AG04449 (cell line): ENCODE results near the gene SLC4A3.

ENCODE experiments used
- CTCF ChIA-PET: fragments of 350-600 bp; formaldehyde crosslinking; extraction: SDS; loops from one replicate; lab custom pipeline; 2021; ENCODE audit warnings: antibody characterized with exemption; lab: Yijun Ruan, JAX
- POLR2A ChIA-PET: fragments of 400-600, 350-600 bp; formaldehyde crosslinking; extraction: SDS; loops from one replicate; lab custom pipeline; 2020; ENCODE audit warnings: antibody characterized with exemption, inconsistent platforms; lab: Yijun Ruan, JAX
- DNase-seq: peaks from one replicate; pipeline ENCODE4 v3.0.0-alpha.2; 2010; ENCODE audit warnings: low read depth, low spot score
- H3K4me3 ChIP-seq: 2 replicates; pipeline ENCODE4 v1.5.1; 2011; ENCODE audit warnings: low read depth, mild to moderate bottlenecking, control low read depth, low read length
- TF ChIP-seq, protein P1 (sequence below): IDR thresholded peaks from one replicate; pipeline ENCODE4 v1.5.1; 2011; ENCODE audit warnings: mild to moderate bottlenecking, moderate library complexity, low read length, control low read depth, inconsistent platforms; ENCODE audit not compliant: insufficient read depth; ENCODE audit errors: missing control alignments

SLC4A3 gene

DNA sequence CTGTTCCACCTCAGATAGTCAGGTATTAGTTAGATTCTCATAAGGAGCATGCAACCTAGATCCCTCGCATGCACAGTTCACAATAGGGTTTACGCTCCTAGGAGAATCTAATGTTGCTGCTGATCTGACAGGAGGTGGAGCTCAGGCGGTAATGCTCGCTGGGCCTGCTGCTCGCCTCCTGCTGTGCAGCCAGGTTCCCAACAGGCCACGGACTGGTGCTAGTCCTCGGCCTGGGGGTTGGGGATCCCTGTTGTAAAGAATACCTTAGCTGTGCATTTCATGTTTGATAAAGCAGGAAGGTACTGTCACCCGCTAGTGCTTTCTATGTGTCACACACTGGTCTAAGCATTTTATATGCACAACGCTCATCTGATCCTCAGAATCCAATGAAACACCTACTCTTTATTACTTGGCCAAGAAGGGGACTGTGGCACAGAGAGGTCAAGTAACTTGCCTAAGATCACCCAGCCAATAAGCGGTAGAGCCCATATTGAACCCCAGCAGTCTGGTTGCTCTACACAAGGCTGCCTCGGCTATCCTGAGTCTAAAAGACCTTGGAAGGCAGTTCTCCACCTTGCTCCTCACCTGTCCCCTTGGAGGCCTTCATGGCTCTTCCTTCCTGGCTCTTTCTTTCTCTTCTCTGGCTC is 35.8 kb downstream of the SLC4A3 start:
- DNase-seq = no peak
- no peak overlapping the region for H3K4me3 ChIP-seq
- POLR2A ChIA-PET = no interaction called here
- TF ChIP-seq, protein P1, sequence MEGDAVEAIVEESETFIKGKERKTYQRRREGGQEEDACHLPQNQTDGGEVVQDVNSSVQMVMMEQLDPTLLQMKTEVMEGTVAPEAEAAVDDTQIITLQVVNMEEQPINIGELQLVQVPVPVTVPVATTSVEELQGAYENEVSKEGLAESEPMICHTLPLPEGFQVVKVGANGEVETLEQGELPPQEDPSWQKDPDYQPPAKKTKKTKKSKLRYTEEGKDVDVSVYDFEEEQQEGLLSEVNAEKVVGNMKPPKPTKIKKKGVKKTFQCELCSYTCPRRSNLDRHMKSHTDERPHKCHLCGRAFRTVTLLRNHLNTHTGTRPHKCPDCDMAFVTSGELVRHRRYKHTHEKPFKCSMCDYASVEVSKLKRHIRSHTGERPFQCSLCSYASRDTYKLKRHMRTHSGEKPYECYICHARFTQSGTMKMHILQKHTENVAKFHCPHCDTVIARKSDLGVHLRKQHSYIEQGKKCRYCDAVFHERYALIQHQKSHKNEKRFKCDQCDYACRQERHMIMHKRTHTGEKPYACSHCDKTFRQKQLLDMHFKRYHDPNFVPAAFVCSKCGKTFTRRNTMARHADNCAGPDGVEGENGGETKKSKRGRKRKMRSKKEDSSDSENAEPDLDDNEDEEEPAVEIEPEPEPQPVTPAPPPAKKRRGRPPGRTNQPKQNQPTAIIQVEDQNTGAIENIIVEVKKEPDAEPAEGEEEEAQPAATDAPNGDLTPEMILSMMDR = no peak
- CTCF ChIA-PET = no interaction called here

DNA sequence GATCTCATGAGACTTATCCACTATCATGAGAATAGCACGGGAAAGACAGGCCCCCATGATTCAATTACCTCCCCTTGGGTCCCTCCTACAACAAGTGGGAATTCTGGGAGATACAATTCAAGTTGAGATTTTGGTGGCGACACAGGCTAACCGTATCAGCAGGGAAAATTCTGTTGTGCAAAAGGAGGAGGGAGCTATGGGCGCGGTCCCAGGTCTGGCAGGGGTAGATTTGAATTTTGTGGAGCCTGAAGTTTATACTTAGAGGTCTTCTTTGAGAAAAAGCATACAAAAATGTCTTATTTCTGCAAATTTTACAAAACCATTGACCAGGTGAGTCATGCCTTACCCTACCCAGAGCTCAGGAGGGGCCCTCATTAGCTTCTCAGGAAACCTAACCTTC is 36.6 kb downstream of the SLC4A3 start:
- CTCF ChIA-PET = interaction anchor here (0.9 to 2.0 kb wide), 2 partner anchors 26 to 123 kb away, joined by 4 to 11 read pairs; no protein-coding TSS in a partner anchor
- DNase-seq = no peak
- POLR2A ChIA-PET = no interaction called here
- TF ChIP-seq, protein P1 = no peak
- H3K4me3 ChIP-seq = no peak overlapping the region

DNA sequence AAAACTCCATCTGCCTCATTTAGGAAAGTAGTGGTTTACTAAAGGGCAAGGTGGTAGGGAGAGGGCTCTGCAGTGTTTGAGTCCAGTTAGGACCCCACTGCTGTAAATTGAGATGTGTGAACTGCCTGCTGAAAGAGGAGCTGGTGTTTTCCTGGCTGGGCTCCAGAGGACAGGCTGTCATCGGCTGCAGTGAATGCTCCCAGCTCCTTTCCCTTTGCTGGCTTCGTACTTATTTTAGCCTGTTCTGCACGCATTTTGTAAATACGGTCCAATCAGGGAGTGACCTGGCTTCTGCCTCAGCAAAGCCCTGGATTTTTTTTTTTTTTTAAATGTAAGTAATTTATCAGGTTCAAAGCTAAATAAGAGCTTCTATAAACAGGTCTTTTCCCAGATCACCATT is 37.5 kb downstream of the SLC4A3 start:
- no peak overlapping the region for H3K4me3 ChIP-seq
- CTCF ChIA-PET = interaction anchor here (0.7 to 2.0 kb wide), 3 partner anchors 19 to 124 kb away, joined by 3 to 11 read pairs (median 4); no protein-coding TSS in a partner anchor
- POLR2A ChIA-PET = interaction anchor here (0.6 kb wide), 1 partner anchor 15 kb away, joined by 3 read pairs; no protein-coding TSS in a partner anchor
- TF ChIP-seq, protein P1 = no peak
- DNase-seq = no peak

DNA sequence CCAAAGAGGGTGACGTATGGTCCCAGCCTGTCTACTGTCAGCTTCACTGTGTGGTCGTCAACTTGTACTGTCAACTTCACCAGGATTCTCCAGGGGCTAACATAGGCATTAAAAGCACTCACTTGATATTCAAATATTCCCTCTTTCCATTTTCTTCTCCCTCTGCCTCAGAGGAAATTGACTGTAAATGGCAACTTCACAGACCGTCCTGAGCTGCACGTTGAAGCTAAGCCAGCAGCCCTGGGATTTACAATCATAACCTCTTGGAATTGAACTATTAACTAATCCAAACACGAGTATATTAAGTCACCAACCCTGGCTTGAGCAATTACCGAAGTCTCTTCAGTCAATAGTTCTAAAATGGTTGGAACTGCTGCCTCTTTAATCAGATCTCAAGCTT is 38.5 kb downstream of the SLC4A3 start:
- TF ChIP-seq, protein P1 = no peak
- ChIA-PET CTCF (interaction anchor here (0.7 to 2.0 kb wide), 5 partner anchors 9 to 125 kb away, joined by 3 to 11 read pairs (median 4); no protein-coding TSS in a partner anchor), POLR2A (interaction anchor here (0.6 kb wide), 1 partner anchor 986 kb away, joined by 3 read pairs; no protein-coding TSS in a partner anchor)
- DNase-seq = no peak
- H3K4me3 ChIP-seq = no peak overlapping the region

DNA sequence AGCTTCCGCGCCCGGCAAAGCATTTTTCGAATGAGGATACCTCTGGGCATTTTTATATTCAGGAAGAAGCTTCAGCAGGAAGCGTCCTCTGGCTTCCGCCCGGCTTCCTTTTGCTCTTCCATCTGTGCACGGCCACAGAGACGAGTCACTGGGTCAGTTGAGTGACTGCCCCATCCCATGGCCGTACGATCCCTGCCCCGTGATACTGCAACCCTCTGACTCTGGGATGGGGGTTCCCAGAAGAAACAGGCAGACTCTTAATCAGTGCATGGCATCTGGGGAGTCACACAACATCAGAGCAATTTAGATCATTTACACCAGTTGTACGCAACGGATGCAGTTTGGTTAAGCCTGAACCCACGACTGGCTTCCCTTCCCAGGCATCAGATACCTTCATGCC is 40.9 kb downstream of the SLC4A3 start:
- H3K4me3 ChIP-seq = no peak overlapping the region
- DNase-seq = no peak
- TF ChIP-seq, protein P1 = no peak
- ChIA-PET POLR2A (no interaction called here), CTCF (interaction anchor here (1.0 kb wide), 1 partner anchor 9 kb away, joined by 3 read pairs; no protein-coding TSS in a partner anchor)

DNA sequence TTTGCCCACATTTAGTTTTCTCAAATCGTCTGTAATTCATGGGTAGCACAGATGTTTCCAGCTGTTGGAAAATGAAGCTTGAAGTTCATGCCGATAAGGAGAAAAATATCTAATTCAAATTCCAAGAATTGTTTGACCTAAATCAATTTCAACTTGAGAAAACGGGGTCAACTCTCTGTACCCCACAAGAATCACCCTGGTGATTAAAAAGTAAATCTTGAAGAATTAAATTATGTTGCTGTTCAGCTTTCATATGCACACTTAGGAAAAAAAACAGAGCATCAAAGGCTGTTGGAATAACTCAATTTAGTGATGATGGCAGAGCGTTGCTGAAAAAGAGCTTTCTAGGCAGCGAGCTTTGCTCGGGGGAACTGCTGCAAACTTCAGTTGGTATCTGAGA is 43.0 kb downstream of the SLC4A3 start:
- ChIA-PET CTCF (interaction anchor here (1.1 kb wide), 2 partner anchors 25 to 129 kb away, joined by 3 read pairs; no protein-coding TSS in a partner anchor), POLR2A (no interaction called here)
- H3K4me3 ChIP-seq = no peak overlapping the region
- TF ChIP-seq, protein P1 = no peak
- DNase-seq = no peak
